GM12872 (cell line): ENCODE results near the gene SCYL2.

Source experiments
- CTCF ChIP-seq: IDR thresholded peaks from 3 replicates; pipeline ENCODE4 v1.5.1; 2011; ENCODE audit warnings: low read depth, mild to moderate bottlenecking, low read length, moderate library complexity; ENCODE audit not compliant: insufficient read depth

The SCYL2 gene

GRCh38 chr12:100253437-100253836, 13.5 kb upstream of the SCYL2 start:
- TF ChIP-seq CTCF = no peak

GRCh38 chr12:100254876-100255275, 12.1 kb upstream of the SCYL2 start:
- TF ChIP-seq CTCF = no peak

- TF ChIP-seq CTCF = no peak
Observed at GRCh38 chr12:100258127-100258526, 8.8 kb upstream of the SCYL2 start.

GRCh38 chr12:100263131-100263530, 3.8 kb upstream of the SCYL2 start:
- TF ChIP-seq CTCF = no peak

- no peak for TF ChIP-seq CTCF
Observed at GRCh38 chr12:100265732-100266584, 1.0 kb upstream of the SCYL2 start.

- TF ChIP-seq CTCF = no peak
Observed at GRCh38 chr12:100266585-100266834, 467 bp upstream of the SCYL2 start.

- TF ChIP-seq CTCF = no peak
Observed at GRCh38 chr12:100267603-100268281, 765 bp downstream of the SCYL2 start.
